Heart right ventricle (tissue), 16 donors: ENCODE measurements around the gene DGUOK. TPM values are rescaled to one million over a fixed set of nuclear protein-coding genes. Genes with fewer than 3 reads are reported as not detected.

ENCODE experiments used
- ATAC-seq, 8 donors: fragments of 200-7000 bp; cut with Tn5 transposase; one replicate each; pipeline ENCODE4 v1.9.1; 2020; ENCODE audit warnings: mild to moderate bottlenecking in 8 of 8, moderate library complexity in 8 of 8, moderate number of reproducible peaks in 1 of 8
- DNase-seq, 2 donors: peaks; one replicate each; pipeline ENCODE4 v3.0.0-alpha.2; 2020
- H3K27ac ChIP-seq, 10 donors: fragments of 200-600 bp; sonication (generic) in 2 of 10; one replicate each; pipeline versions ENCODE4 v1.5.0 to v1.8.0; 2020 to 2022; ENCODE audit warnings: mild to moderate bottlenecking in 3 of 10
- H3K27me3 ChIP-seq, 7 donors: fragments of 200-600 bp; one replicate each; pipeline ENCODE4 v1.8.0; 2021 to 2022; ENCODE audit warnings: mild to moderate bottlenecking in 2 of 7
- H3K36me3 ChIP-seq, 9 donors: fragments of 200-600 bp; sonication (generic) in 1 of 9; one replicate each; pipeline versions ENCODE4 v1.5.0 to v1.8.0; 2020 to 2022; ENCODE audit warnings: mild to moderate bottlenecking in 2 of 9
- H3K4me1 ChIP-seq, 9 donors: fragments of 200-600 bp; sonication (generic) in 1 of 9; one replicate each; pipeline versions ENCODE4 v1.5.0 to v1.8.0; 2020 to 2022; ENCODE audit warnings: mild to moderate bottlenecking in 4 of 9
- H3K4me3 ChIP-seq, 10 donors: fragments of 200-600 bp; sonication (generic) in 2 of 10; one replicate each; pipeline versions ENCODE4 v1.5.0 to v1.8.0; 2020 to 2022; ENCODE audit warnings: mild to moderate bottlenecking in 7 of 10, moderate library complexity in 2 of 10
- H3K9me3 ChIP-seq, 11 donors: fragments of 200-600 bp in 10 of 11; sonication (generic) in 2 of 11; one replicate each; pipeline versions ENCODE4 v1.5.0 to v1.8.0; 2013 to 2022; ENCODE audit warnings: mild to moderate bottlenecking in 2 of 11, control low read depth in 1 of 11, moderate library complexity in 1 of 11
- WGBS, 2 donors: extraction: QIAGEN DNeasy Blood & Tissue Kit; methylation state at CpG; one replicate each; pipeline ENCODE4 v1.1.7; 2013; ENCODE audit warnings: inconsistent platforms in 1 of 2; 5-methylcytosine and 5-hydroxymethylcytosine counted together
- intact Hi-C, 10 donors: fragments of 100-400 bp; cut with DNase I; formaldehyde crosslinking; loops; one replicate each; pipeline versions ENCODE4 v1.11.1 to v1.14.2; 2022
- polyA plus RNA-seq, 2 donors: library from polyadenylated mRNA; stranded (reverse); fragments of 200-250 nt; gene quantifications; one replicate each; pipeline ENCODE4 v1.2.3, GENCODE V29; 2013
- total RNA-seq, 10 donors: library from RNA; stranded (reverse); fragmentation: NEBNext Ultra II Directional in 3 of 10; extraction: Animal tissue kit (Norgen Biotek cat#: 25700) in 3 of 10; gene quantifications; one replicate each; pipeline versions ENCODE4 v1.2.1 to v1.2.4, GENCODE V29; 2021 to 2023
- TF ChIP-seq, protein P1 (sequence below), 9 donors: fragments of 200-600 bp; sonication (generic) in 2 of 9; IDR thresholded peaks; one replicate each; pipeline versions ENCODE4 v1.5.0 to v1.8.0; 2021 to 2022; ENCODE audit warnings: antibody characterized with exemption in 9 of 9, mild to moderate bottlenecking in 5 of 9, moderate library complexity in 1 of 9
- donor health status: Arrhythmogenic right ventricular cardiomyopathy.
- donor health status: ischemic (EF 13 %, LVEDD 7.1; RV severe dilation, severe dysfunction).
- donor health status: healthy with polysubstance abuse.
- donor health status: DM: no; HTN: yes; CAD: no.
- donor health status: DM: no; HTN: no; CAD: no.
- donor health status: ischemic (EF 25% LVEDD 6.9; RV normal size, moderate dysfunction).
- donor health status: ischemic (EF 25% LVEDD 5.7; RV mildly dilated, moderate dysfunction).
- donor health status: healthy.
- donor health status: DM: yes; HTN: yes; CAD: no.
- donor health status: Ischemic cardiomyopathy.
- donor health status: ischemic (EF 35%, LVEDD 5.7; RV mildly dilated, moderate dysfunction).
- donor health status: nonischemic (EF 11% LVEDD 7.7; RV severe dilation, severe dysfunction).
- donor health status: DM: yes; HTN: yes; CAD: no.
- donor health status: PGD.
- donor health status: ischemic (EF 29% LVEDD 5.4; RV normal size, mild dysfunction).
- donor health status: nonischemic (EF 23%, LVEDD 6.1; RV moderate dilation, normal function).

DGUOK gene
- total and polyA plus RNA-seq, 12 donors = 18.7 to 56.2 (median 22.7) TPM

DNA sequence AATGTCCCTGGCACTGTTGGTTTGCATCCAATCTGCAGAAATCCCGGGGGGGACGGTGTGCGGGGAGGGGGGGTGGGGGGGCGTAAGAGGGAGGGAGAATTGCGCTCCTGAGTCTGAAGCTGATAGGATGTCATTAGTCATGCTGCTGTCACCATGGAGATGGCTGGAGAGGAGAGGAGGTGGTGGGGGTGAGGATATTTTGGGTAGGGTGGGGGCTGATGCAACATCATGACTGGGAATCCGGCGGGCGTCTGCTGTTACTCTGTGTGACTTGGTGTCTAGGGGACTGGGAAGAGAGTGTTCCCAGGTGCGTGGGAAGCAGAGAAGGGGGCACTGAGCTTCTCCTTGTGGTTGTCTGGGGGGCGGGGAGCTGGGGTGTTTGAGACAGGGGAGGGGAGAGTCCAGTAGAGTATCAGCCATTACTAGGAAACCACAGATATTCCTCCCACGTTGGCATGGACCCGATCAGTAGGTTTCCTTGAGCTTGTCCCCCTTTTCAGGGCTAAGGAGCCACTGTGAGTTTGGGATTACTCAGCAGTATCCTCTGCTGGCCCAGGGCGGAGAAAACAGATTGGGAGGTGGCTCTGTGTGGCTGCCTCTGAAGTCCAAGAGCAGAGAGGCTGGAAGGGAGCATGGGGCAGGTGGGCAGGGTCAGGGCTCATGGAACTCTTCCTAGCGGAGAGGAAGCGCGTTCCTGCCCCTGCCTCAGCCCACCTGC is 77.0 kb downstream of the DGUOK start:
- H3K36me3 ChIP-seq = peaks cover 0 to under 1% (median 0%) of the 10 kb centered on the region in 9 donors
- no peaks in the 10 kb centered on the region for H3K9me3 ChIP-seq
- DNase-seq (peak in 1 of 2 donors; percentile 58), ATAC-seq (peak in 5 of 8 donors; percentile 19 to 51 (median 37))
- TF ChIP-seq, protein P1, sequence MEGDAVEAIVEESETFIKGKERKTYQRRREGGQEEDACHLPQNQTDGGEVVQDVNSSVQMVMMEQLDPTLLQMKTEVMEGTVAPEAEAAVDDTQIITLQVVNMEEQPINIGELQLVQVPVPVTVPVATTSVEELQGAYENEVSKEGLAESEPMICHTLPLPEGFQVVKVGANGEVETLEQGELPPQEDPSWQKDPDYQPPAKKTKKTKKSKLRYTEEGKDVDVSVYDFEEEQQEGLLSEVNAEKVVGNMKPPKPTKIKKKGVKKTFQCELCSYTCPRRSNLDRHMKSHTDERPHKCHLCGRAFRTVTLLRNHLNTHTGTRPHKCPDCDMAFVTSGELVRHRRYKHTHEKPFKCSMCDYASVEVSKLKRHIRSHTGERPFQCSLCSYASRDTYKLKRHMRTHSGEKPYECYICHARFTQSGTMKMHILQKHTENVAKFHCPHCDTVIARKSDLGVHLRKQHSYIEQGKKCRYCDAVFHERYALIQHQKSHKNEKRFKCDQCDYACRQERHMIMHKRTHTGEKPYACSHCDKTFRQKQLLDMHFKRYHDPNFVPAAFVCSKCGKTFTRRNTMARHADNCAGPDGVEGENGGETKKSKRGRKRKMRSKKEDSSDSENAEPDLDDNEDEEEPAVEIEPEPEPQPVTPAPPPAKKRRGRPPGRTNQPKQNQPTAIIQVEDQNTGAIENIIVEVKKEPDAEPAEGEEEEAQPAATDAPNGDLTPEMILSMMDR (IDR thresholded peaks at IDR 0.05) = no peak
- H3K27ac ChIP-seq = peak overlapping the region in 1 of 10 donors; percentile 19
- no peaks in the 10 kb centered on the region for H3K27me3 ChIP-seq
- 49 to 52% methylated on average over 16 of the region's 16 CpGs for WGBS, 2 donors
- H3K4me3 ChIP-seq = peak overlapping the region in 7 of 10 donors; percentile 67 to 82 (median 74)
- H3K4me1 ChIP-seq = peaks cover 23 to 85% (median 77%) of the 10 kb centered on the region in 9 donors
- intact Hi-C loops = loop anchor here in 2 of 10 donors (5.0 to 10.0 kb wide), 2 partner anchors 69 to 76 kb away; partner anchors contain the start of gene DGUOK (in 1 of the 2)

DNA sequence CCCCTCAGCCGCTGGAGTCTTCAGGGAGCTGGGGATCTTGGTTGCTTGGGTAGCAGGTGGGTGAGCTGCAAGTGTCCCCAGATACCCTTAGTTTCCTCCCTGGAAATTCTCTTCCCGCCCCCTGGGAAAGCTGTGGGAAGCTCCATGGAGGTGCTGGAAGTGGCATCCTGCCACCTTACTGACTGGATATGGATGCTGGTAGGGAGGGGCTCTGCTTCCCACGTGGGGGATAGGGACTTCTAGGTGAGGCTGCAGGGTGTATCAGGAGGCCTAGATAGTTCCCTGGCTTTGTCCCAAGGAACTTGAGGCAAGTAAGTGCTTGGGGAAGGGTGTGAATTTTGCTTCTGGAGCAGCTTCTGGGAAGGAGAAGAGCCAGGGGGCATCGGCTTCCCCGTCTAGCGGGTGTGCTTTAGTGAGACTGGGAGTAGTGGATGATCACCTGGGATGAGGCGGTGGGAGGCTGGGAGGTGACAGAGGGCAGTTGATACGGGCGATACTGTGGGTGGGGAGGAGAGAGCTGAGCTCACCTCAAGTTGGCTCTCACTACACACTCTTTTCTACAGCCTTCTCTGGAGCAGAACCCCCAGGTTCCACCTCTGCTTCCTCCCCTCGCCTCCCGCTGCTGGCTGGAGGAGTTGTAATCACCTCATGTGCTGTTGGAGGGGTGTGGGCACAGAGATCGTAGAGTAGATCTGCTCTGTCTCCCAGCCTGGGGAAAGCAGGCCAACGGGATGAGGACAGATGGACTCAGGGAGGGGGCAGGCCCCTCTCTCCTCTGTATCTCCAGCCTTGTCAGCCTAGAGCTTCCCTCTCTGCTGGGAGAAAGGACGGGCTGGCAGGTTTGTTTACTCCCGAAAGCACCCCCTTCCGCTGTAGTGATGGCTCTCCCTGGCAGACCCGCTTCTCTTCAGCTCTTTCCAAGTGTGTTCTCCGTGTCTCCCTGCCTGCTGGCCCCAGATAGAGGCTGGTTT is 77.8 kb downstream of the DGUOK start:
- Histone ChIP-seq H3K27me3 (no peaks in the 10 kb centered on the region), H3K9me3 (no peaks in the 10 kb centered on the region), H3K4me1 (peaks cover 23 to 94% (median 80%) of the 10 kb centered on the region in 9 donors), H3K4me3 (peak overlapping the region in 5 of 10 donors; percentile 5 to 82 (median 74)), H3K36me3 (peaks cover 0 to 9% (median 0%) of the 10 kb centered on the region in 9 donors), H3K27ac (peak overlapping the region in 1 of 10 donors; percentile 19)
- TF ChIP-seq, protein P1 (IDR thresholded peaks at IDR 0.05) = no peak
- ATAC-seq = no peak
- intact Hi-C loops = loop anchor here in 2 of 10 donors (5.0 to 10.0 kb wide), 2 partner anchors 70 to 77 kb away; partner anchors contain the start of gene DGUOK (in 1 of the 2)
- DNase-seq = no peak
- 85 to 88% methylated on average over 18 of the region's 18 CpGs for WGBS, 2 donors

DNA sequence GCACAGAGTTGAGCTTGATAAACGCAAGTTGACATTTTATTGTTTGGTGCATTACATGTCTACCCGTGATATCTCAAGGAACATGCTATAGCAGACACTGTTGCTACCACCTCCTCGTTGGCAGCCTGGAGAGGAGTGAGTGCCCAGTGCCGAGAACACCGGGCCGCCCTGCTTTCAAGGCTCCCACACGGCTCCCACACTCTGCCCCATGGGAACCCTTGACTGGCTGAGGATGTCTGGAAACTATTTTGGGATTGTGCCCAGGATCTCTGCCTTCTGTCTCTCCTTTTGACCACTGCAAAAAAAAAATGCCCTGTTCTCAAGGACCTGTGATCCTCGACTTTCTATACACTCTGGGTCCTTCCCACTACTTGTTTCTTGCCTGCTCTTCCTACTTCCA is 79.1 kb downstream of the DGUOK start:
- H3K9me3 ChIP-seq = no peaks in the 10 kb centered on the region
- H3K27me3 ChIP-seq = no peaks in the 10 kb centered on the region
- H3K36me3 ChIP-seq = peaks cover 0 to 13% (median 0%) of the 10 kb centered on the region in 9 donors
- intact Hi-C loops = loop anchor here in 1 of 10 donors (10.0 kb wide), 1 partner anchor 71 kb away; no protein-coding TSS in a partner anchor
- WGBS, 2 donors = 56 to 57% methylated on average over 8 of the region's 8 CpGs
- H3K4me1 ChIP-seq = peaks cover 20 to 93% (median 76%) of the 10 kb centered on the region in 9 donors
- no peak for DNase-seq
- H3K4me3 ChIP-seq = no peak overlapping the region
- ATAC-seq = no peak
- H3K27ac ChIP-seq = no peak overlapping the region
- TF ChIP-seq, protein P1 (IDR thresholded peaks at IDR 0.05) = no peak

DNA sequence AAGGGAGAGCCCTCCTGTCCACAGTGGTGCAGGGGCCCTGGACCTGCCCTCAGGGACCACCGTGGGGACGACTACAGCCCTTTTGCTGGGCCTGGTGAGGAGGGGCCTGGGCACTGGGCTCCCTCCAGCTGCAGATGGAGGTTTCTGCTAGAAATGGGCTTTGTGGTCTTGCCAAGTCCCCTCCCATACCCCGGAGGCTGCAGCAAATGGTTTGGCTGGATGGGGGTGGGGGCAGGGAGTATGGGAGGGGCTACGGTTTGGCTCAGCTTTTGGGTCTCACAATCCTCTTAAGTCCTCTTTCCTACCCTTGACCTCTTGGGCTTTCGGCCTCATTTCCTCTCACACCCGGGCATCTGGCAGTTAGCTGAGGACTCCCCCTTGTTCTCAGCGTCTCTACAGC is 79.8 kb downstream of the DGUOK start:
- peak; percentile 41 to 61 for DNase-seq
- 35 to 38% methylated on average over 7 of the region's 7 CpGs for WGBS, 2 donors
- Histone ChIP-seq H3K27ac (no peak overlapping the region), H3K27me3 (no peaks in the 10 kb centered on the region), H3K4me3 (peak overlapping the region in 1 of 10 donors; percentile 10), H3K36me3 (peaks cover 0 to 13% (median 0%) of the 10 kb centered on the region in 9 donors), H3K4me1 (peaks cover 17 to 88% (median 72%) of the 10 kb centered on the region in 9 donors), H3K9me3 (no peaks in the 10 kb centered on the region)
- peak in 4 of 8 donors; percentile 7 to 34 (median 17) for ATAC-seq
- intact Hi-C loops = loop anchor here in 1 of 10 donors (10.0 kb wide), 1 partner anchor 72 kb away; no protein-coding TSS in a partner anchor
- TF ChIP-seq, protein P1 (IDR thresholded peaks at IDR 0.05) = no peak
